Transverse colon (tissue), 3 donors: ENCODE results near the gene LMF2.

Source experiments
- POLR2A ChIP-seq: fragments of 450-650 bp; IDR thresholded peaks from one replicate; pipeline ENCODE4 v1.6.1; 2016; ENCODE audit warnings: antibody characterized with exemption, mild to moderate bottlenecking, moderate library complexity
- TF ChIP-seq, protein P1 (sequence below), 5 experiments: fragments of 200-600 bp in 3 of 5; fragments of 450-650 bp in 2 of 5; sonication (generic) in 3 of 5; IDR thresholded peaks; 1 replicate in 2 of 5; 2 replicates in 3 of 5; pipeline ENCODE4 v1.5.1; 2016 to 2017; ENCODE audit warnings: antibody characterized with exemption in 5 of 5, inconsistent platforms in 3 of 5, mild to moderate bottlenecking in 2 of 5, moderate library complexity in 1 of 5

DNA sequence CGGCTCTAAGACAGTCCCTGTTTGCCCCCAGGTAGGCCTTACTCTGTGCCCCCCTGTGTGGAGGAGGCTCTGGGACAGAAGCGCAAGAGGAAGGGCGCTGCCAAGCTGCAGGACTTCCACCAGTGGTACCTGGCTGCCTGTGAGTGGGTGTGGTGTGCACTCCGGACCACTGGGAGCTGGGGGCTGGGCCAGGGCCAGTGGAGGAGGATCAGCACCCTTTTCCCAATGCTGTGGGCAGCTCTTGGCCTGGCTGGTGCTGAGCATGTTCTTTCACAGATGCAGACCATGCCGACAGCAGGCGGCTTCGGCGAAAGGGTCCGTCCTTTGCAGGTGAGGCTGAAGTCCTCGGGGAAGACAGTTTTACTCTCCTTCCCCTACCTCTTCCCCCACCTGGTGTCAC is 14.2 kb upstream of the LMF2 start:
- TF ChIP-seq, protein P1, sequence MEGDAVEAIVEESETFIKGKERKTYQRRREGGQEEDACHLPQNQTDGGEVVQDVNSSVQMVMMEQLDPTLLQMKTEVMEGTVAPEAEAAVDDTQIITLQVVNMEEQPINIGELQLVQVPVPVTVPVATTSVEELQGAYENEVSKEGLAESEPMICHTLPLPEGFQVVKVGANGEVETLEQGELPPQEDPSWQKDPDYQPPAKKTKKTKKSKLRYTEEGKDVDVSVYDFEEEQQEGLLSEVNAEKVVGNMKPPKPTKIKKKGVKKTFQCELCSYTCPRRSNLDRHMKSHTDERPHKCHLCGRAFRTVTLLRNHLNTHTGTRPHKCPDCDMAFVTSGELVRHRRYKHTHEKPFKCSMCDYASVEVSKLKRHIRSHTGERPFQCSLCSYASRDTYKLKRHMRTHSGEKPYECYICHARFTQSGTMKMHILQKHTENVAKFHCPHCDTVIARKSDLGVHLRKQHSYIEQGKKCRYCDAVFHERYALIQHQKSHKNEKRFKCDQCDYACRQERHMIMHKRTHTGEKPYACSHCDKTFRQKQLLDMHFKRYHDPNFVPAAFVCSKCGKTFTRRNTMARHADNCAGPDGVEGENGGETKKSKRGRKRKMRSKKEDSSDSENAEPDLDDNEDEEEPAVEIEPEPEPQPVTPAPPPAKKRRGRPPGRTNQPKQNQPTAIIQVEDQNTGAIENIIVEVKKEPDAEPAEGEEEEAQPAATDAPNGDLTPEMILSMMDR (IDR thresholded peaks at IDR 0.05) = no peak
- no peak for TF ChIP-seq POLR2A
